CD4-positive, alpha-beta T cell treated with Interleukin-17A for 4 hours (primary cell): Measurements from ENCODE around the gene PLA2R1.
"Not testable (repeated sequence)": the region's sequence is repeated elsewhere in the genome, so short reads cannot be mapped to it uniquely, and the experiment has no call there.

ENCODE experiments used
- DNase-seq: peaks from one replicate; pipeline ENCODE4 v3.0.0-alpha.2; 2020; ENCODE audit warnings: mixed read lengths

Gene PLA2R1

GRCh38 chr2:159976527-159977160 is 85.8 kb downstream of the PLA2R1 start:
- no peak for DNase-seq

GRCh38 chr2:159973325-159973724 is 89.1 kb downstream of the PLA2R1 start:
- no peak for DNase-seq

GRCh38 chr2:159971365-159972152 is 90.9 kb downstream of the PLA2R1 start:
- DNase-seq = no peak

GRCh38 chr2:159970548-159970947 is 91.9 kb downstream of the PLA2R1 start:
- not testable (repeated sequence) for DNase-seq

GRCh38 chr2:159968279-159968900 is 94.0 kb downstream of the PLA2R1 start:
- peak; percentile 7 for DNase-seq

- DNase-seq = no peak
These were observed 98.7 kb downstream of the PLA2R1 start for GRCh38 chr2:159963700-159964099.

- not testable (repeated sequence) for DNase-seq
These were observed 99.9 kb downstream of the PLA2R1 start for GRCh38 chr2:159962513-159962912.

- DNase-seq = no peak
These were observed 101.0 kb downstream of the PLA2R1 start for GRCh38 chr2:159961451-159961850.

GRCh38 chr2:159961037-159961436 is 101.4 kb downstream of the PLA2R1 start:
- no peak for DNase-seq

GRCh38 chr2:159960414-159960813 is 102.0 kb downstream of the PLA2R1 start:
- no peak for DNase-seq

GRCh38 chr2:159959136-159959535 is 103.3 kb downstream of the PLA2R1 start:
- DNase-seq = no peak

- DNase-seq = no peak
These were observed 109.1 kb downstream of the PLA2R1 start for GRCh38 chr2:159953136-159953823.

- no peak for DNase-seq
These were observed 116.0 kb downstream of the PLA2R1 start for GRCh38 chr2:159946326-159946999.

GRCh38 chr2:159944874-159945273 is 117.5 kb downstream of the PLA2R1 start:
- no peak for DNase-seq

GRCh38 chr2:159942146-159942545 is 120.3 kb downstream of the PLA2R1 start:
- no peak for DNase-seq

GRCh38 chr2:159941729-159942128 is 120.7 kb downstream of the PLA2R1 start:
- DNase-seq = no peak

GRCh38 chr2:159939946-159940345 is 122.5 kb downstream of the PLA2R1 start:
- no peak for DNase-seq

- DNase-seq = no peak
These were observed 124.0 kb downstream of the PLA2R1 start for GRCh38 chr2:159938395-159938794.

GRCh38 chr2:159936471-159936870 is 125.9 kb downstream of the PLA2R1 start:
- DNase-seq = no peak

GRCh38 chr2:159933727-159934049 is 128.7 kb downstream of the PLA2R1 start:
- DNase-seq = no peak

- DNase-seq = no peak
These were observed 129.2 kb downstream of the PLA2R1 start for GRCh38 chr2:159933040-159933726.

GRCh38 chr2:159926695-159927094 is 135.7 kb downstream of the PLA2R1 start:
- DNase-seq = no peak
